Amniotic epithelial cell (primary cell): ENCODE results near the gene AKT2.

Experiments
- DNase-seq: peaks from one replicate; pipeline ENCODE4 v3.0.0-alpha.2; 2010; ENCODE audit warnings: low read depth

AKT2 gene

DNA sequence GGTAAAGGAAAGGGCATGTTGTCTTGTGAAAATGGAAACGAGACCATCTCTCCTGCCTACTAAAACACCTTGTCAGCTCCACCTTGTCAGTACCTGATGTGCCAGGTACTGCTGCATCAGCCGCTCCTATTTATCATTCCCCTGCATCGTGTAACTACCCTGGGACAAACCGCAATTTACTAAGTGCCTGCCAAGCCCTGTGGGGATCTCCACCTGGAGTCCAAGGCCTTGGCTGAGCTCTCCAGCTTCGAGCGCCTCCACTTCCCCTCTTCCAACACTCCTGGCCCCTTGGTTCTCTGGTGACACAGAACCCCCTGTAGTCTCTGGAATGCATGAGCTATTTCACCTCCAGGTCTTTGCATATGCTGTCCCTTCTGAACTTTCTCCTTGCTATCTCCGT, 32.8 kb downstream of the AKT2 start:
- no peak for DNase-seq

DNA sequence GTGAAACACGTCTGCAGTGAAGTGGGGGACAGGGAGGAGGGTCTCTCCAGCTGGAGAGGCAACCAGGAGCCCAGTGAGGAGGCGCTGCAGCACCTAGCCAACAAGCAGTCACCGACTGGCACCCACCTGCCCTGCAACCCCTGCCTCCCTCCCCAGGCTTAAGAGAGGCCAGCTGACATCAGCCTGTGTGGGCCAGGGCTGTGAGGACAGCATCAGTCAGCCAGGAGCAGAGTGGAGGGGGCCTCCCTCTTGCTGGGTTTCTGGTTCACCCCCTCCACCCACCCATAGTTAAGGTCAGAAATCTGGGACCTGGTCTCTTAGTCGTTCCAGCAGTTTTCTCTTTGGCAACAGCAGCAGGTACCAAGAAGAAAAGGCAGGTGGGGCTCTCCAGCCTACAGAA, 33.2 kb downstream of the AKT2 start:
- no peak for DNase-seq

DNA sequence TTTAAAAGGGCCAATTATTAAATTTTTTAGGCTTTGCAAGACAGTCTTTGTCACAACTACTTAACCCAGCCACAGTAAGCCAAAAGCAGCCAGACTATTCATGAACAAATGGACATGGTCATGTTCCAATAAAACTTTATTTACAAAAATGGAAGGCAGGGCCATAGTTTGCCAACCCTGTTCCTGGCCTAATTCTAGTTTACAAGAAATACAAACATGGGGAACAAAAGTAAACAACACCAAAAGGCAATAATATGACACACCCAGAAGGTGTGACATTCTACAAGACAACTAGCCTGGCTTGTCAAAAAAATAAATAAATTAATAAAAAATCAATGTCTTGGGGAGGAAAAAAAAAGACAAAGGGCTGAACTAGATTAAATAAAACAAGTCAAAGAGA, 33.9 kb downstream of the AKT2 start:
- no peak for DNase-seq

DNA sequence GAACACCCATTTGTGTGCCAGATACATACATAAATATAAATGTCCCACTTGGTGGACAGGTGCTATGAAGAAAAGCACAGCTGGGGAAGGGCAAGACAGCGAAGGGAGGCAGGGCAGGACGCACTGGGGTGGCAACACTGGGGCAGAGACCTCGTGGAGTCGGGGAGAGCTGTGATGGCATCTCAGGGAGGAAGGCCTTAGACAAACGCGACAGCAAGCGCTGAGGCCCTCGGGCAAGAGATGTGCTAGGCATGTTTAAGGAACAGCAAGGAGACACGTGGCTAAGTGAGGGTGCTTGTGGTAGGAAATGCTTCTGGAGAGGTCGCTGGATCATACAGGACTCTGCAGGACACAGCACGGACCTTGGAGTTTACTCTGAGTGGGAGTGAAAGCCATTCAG, 35.4 kb downstream of the AKT2 start:
- DNase-seq: no peak

DNA sequence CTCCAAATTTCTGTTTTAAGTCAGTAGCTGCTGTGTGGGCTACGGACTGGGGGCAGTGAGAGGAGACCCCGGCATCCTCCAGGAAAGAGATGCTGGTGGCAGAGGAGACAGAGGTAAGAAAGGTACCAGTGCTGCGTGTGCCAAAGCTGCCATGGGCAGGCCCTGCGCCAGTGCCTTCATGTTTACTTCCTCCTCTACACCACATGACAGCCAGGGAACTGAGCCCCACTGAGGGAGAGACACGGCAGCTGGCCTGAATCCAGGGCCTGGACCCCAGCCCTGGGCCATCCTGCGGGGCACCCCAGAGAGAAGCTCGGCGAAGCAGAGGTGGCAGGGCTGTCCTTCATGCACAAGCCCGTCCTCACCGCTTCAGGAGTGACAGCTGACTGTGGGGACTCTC, 35.9 kb downstream of the AKT2 start:
- no peak for DNase-seq

DNA sequence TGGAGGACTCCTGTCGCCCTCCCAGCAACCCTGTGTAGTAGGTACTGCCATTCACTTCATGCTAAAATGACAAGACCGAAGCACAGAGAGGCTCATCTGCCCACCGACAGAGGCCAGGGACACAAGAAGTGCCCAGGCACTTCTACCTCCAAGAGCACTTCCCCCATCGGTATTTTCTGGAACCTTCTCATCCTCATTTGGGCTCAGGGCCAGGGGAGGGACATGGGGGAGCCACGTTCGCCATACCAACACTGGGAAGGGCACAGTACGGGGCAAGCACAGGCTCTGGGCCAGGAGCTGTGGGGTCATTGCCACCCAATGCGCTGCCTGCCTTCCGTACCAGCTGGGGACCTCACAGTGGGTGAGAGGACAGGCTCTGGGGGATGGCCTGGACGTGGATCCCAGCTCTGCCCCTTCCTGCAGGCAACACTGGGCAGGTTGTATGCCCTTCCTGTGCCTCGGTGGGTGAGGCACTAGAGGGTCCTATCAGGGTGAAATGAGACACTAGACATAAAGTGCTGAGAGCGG, 37.3 kb downstream of the AKT2 start:
- DNase-seq: no peak

DNA sequence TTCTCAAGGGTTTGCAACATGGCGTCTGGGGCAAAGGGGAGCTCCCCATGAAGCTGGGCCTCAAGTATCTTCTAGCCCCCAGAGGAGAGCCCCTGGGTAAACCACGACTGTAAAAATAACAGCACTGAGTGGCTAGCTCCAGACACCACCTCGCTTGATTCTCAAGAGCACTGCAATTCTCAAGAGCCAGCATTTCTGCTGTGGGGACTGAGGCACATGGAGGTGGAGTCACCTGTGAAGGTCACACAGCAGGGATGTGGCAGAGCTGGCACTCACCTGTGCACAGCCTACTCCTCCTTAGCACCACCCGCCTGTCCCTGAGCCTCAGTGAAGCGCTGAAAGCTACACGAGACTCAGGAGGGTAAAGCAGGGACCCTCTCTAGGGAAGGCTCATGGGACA, 38.0 kb downstream of the AKT2 start:
- no peak for DNase-seq

DNA sequence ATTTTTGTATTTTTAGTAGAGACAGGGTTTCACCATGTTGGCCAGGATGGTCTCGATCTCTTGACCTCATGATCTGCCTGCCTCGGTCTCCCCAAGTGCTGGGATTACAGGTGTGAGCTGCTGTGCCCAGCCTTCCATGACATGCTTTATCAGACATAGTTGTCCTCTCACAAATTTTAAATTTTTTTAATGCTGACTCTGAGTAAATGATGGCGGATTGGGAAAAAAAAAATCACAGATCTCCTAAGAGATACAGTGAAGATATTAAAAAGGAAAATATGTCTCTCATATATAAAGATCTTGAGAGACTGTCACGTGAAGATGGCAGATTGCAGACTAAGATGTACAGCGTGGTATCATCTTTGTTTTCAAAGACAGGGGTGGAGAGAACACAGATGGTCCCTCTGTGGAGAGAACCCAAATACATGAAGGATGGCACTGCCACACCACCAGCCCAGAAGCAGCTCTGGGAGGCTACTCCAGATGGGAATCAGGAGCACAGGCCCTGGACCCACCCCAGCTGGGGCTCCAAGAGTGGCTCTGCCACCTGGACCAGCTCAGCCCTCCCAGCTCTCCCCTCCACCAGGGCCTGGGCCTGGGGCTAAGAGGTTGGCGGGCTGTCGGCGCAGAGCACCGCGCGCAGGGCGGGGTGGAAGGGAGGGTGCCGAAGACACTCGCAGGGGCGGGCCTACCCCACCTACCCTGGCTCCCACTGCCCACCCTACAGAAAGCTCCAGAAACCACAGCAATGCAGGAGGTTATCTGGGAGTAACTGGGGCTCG, 38.7 kb downstream of the AKT2 start:
- DNase-seq: no peak

DNA sequence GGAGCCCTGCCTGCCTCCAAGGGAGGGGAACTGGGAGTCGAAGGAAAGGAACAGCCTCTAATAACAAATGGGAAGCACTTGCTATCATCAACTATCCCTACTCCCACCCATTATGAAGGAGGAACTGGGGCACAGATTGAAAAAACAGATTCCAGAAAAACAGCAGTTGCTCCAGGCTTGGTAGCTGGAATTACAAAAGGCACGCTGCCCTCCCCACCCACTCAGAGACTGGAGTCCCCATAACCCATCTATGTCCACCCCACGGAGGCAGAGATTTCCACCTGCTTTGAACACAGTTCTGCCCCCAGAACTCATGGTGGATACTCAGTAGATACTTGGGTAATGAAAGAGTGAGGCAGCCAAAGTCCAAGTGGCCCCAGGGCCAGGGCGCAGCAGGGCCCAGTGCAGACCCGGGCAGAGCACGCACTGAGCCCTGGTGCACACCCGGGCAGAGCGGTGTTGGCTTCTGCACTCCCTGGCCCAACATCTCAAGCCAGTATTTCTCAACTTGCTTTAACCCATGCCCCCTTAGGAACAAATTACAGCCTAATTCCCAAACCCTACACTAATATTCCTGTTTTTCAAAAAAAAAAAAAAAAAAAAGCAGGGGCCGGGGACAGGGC, 39.5 kb downstream of the AKT2 start:
- DNase-seq: no peak

DNA sequence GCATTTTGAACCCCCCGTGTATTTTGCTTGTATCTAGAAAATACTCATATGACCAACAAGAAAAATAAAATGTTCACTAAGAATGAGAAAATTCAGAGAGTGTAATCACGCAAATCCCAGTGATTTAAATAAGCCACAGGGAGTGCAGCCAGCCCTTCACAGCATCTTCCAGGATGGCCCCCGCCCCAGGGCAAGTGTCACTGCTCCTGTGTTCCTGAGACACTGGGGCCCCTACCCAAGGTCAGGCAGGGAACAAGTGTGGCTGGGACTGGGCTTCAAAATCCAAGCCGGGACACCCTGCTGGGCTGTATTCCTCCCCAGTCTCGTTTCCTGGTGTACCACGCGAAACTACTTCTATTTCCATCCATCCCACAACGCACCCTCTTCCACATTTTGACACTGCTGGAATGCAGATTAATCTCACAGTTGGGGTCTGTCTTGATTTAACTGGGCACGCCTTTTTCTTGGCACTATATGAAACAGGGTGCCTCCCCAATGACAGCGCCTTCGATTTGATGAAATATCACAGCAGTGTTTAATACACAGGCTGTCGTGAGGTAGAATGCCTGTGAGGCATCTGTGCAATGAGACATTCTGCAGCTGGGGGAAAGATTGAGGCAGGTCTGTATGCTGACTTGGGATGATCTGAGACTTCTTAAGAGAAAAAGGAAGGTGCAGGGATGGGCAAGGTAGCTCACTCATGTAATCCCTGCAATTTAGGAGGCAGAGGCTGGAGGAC, 40.4 kb downstream of the AKT2 start:
- DNase-seq: no peak

DNA sequence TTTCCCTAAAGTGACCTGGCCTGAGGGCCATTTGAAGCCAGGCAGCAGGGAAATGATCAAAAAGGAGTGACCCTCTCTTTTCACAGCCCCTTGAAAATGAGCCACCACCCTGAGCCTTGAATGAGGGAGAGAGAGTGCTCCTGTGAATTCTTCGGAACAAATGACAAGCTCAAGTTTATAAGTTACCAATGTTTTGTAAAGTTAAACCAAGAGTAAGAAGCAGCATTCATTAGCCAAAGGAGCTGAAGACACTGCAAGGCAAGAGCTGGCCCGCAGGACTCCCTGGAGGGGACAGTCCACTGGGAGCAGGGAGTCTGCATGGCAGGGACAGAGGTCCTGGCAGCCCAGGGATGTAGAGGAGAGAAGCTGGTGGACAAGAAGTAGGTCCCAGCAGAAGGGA, 42.0 kb downstream of the AKT2 start:
- DNase-seq: no peak

DNA sequence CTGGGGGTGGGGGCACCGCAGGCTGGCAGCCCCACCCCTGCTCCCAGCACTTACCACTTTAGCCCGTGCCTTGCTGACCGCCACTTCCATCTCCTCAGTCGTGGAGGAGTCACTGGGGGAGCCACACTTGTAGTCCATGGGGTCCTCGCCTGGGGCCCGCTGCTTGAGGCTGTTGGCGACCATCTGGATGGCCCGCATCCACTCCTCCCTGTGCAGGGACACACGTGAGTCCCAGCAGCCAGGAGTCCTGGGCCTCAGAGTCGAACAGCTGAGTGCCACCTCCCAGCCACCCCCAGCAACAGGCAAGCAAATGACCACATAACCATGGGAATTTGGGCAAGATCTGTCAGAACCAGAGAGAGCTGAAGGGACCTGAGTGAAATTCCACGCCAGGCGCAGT, 42.7 kb downstream of the AKT2 start:
- no peak for DNase-seq

DNA sequence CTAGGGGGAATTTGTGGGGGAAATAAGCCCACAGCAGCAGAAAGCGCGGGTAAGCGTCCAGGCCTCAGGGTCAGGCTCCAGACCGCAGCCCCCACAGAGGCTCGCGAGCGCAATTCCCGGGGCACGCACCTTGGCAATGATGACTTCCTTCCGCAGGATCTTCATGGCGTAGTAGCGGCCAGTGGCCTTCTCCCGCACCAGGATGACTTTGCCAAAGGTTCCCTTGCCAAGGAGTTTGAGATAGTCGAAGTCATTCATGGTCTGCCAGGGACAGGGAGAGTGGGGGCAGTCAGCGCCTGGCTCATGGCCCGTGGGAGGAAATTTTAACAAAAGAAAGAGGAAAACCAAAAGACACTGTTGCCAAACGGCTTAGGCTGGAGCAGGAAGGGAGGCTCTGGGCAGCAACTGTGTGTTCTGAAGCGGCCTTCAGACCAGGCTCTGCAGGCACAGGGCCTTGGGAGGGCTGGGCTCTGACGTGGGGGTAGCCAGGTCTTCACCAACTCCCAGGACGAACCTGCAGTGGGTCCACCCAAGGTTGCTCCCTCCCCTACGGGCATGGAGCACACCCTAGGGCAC, 43.2 kb downstream of the AKT2 start:
- DNase-seq: no peak

DNA sequence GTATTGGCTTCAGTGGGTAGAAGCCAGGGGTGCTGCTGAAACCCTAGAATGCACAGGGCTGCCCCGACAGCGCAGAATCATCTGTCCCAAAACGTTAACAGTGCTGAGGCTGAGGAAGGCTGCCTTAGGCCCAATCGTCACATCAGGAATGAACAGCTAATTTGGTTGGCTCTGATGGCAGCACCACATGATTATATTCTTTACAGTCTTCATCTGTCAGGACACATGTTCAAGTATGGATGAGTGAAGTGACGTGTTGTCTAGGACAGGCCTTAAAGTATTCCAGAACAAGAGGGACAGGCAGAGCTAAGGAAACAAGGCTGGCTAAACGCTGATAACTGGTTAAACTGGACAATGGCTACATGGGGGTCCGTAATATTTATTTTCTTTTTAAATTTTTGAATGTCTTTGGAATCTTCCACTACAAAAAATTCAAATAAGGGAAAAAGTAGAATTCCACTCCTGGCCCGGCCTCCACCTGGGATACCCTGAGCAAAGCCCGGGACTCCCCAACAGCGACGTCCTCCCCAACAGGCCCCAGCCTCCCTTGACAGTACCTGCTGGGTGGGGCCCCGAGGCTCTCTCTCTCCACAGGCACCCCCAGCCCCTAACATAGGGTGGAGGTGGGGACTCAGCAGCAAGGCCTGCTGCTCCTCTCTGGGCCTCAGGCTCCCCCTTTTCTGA, 43.9 kb downstream of the AKT2 start:
- DNase-seq: no peak

DNA sequence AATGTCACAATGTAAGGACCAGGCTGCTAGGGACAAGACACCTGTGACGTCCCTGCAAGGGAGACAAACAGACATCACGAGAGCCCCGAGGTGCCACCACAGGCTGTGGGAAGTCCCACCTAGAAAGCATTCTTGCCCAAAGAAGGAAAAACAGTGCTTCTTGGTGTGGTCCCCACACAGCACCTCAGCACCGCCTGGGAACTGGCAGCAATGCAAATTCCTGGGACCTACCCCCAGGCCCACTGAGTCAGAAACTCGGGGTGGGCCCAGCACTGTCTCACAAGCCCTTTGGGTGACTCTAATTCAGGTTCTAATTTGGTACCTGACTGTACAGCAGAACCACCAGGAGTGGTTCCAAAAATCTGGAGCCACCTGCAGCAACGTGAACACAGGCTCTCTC, 44.8 kb downstream of the AKT2 start:
- DNase-seq: no peak

DNA sequence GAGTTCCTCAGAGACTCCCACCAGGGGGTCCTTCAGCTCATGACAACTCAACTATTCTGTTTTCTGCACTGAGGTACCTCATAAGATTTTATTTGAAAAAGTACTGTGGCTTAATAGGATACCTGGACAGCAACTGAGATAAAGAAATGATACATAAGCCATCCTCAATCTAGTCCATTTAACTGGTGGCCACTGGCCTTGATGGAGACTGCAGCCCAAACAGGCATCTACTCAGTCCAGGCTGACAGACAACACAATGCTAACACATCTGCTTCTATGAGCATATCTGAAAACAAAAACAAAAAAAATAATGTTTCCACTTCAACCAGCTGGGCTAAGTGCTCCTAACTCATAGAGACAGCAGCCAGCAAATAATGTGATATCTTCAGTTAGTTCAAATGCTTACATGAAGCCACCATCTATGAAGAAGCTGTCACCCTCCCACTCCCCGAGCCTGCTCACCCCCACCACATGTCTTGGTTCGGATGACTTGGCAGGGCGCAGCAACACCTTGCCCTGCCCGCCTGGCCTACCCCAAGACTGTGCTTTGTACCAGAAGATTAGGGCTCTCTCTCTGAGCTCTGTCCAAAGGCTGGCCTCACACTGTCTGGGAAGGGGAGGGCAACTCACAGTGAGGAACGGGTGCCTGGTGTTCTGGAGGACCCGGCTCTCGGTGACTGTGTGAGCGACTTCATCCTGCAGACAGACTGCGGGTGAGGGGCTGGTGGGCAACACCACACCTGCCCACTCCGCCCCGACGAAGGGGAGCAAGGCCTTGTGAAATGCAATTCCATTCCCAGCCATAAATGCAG, 45.5 kb downstream of the AKT2 start:
- DNase-seq: no peak

DNA sequence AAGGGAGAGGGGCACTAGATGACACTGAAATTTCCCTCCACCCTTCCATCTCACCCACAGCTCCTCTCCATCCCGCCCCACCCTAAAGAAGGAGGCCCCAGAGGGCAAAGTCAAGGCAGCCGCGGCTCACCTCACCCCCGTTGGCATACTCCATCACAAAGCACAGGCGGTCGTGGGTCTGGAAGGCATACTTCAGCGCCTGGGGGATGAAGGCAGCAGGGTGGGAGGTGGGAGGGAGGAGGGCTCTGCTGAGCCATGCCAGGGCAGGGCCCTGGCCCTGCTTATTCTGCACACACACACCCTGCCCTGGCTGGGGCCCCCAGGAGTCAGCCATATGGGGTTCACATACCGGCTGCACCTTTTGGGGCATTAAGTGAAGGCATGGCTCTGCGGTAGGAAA, 46.4 kb downstream of the AKT2 start:
- DNase-seq: no peak

DNA sequence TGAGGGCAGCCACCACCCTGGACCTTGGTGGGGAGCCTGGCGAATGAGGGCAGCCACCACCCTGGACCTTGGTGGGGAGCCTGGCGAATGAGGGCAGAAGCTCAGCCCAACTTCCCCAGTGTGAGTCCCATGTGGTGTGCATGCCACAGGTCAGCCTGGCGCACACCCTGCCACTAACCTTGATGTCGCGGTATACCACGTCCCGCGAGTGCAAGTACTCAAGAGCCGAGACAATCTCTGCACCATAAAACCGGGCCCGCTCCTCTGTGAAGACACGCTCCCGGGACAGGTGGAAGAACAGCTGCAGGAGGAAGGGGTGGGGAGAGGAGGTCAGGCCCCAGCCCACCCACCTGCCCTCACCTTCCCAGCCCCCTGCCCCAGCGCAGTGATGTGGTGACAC, 47.4 kb downstream of the AKT2 start:
- no peak for DNase-seq

DNA sequence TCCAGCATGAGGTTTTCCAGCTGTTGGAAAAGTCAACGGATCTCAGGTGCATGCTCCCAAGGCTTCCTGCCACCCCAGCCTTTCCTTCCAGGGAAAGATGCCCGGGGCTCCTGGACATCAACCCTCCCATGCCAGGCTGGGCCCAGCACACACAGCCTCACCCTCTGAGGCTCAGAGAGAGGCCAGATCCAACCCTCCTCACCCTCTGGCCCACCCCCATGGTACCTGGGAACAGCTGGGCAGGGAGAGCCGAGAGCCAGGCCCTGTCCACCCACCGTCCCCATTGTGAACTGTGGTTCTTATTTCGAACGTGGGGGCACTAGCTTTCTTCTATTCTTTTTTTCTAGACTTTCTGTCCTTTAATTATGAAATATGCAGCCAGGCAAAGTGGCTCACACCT, 48.8 kb downstream of the AKT2 start:
- DNase-seq: no peak

DNA sequence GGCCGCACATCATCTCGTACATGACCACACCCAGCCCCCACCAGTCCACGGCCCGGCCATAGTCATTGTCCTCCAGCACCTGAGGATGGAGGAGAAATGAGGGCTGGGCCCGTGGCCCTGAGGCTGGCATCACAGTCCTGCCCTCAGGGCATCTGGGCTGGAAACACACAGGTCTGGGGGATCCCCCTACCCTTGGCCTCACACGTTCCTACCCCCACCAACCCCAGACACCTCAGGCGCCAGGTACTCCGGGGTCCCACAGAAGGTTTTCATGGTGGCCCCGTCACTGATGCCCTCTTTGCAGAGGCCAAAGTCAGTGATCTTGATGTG, 49.2 kb downstream of the AKT2 start:
- DNase-seq: no peak

DNA sequence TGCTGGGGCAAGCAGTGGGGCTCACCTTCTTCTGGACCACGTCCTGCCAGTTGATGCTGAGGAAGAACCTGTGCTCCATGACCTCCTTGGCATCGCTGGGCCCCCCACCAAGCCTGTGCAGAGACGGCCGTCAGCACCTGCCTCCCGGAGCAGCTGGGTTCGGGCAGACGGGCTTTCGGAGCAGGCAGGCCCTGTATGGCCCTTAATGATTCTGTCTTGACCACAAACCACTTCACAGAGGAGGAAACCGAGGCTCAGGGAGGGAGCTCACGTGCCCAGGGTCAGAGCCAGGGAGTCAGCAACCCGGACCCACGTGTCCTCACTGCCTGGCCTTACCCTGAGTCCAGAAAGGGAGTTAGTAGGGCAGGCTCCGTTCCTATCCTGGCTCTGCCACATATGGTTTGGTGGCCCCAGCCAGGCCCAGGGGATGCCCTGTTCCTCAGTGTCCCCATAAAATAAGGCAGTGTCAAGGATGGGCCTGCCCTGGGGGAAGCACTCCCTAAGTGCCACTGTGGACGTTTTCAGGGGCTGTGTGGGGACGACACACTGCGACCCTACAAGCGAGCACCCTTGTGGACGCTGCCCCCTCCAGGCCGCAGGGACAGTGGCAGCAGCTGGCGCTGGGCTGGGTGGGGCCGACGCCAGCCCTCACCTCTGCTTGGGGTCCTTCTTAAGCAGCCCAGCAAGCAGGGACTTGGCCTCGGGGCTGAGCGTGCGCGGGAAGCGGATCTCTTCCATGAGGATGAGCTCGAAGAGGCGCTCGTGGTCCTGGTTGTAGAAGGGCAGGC, 49.7 kb downstream of the AKT2 start:
- DNase-seq: no peak
